SHP77 (cell line): Measurements from ENCODE around the gene LRRC37B.
"Not testable (repeated sequence)": the region's sequence is repeated elsewhere in the genome, so short reads cannot be mapped to it uniquely, and the experiment has no call there.

Source experiments
- DNase-seq, 2 experiments: peaks; one replicate each; lab custom pipeline; 2025; lab: John Stamatoyannopoulos, UW

The LRRC37B gene

GRCh38 chr17:32006957-32007462, at the start of gene LRRC37B:
LRRC37B (plus strand) TSS chr17:32007383; CDS start chr17:32021393, 14,010 bp downstream.
- peak; percentile 52 to 66 for DNase-seq

DNA sequence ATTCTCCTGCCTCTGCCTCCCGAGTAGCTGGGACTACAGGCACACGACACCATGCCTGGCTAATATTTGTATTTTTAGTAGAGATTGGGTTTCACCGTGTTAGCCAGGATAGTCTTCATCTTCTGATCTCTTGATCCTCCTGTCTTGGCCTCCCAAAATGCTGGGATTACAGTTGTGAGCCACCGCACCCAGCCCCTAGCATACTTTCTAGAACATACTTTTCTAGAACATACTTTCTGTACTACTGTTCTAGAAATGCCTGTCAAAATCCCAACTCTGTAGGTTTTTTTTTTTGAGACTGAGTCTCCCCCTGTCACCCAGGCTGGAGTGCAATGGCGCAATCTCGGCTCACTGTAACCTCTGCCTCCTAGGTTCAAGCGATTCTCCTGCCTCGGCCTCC, 43.1 kb upstream of the LRRC37B start:
- DNase-seq = not testable (repeated sequence)

DNA sequence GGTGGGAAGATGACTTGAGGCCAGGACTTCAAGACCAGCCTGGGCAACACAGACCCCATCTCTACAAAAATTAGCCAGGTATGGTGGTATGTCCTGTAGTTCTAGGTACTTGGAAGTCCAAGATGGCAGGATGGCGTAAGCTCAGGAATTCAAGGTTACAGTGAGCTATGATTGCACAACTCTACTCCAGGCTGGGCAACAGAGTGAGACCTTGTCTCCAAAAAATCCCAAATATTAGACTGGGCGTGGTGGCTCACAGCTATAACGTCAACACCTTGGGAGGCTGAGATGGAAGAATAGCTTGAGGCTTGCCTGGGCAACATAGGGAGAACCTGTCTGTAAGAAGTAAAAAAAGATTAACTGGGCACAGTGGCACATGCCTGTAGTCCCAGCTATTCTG, 39.5 kb upstream of the LRRC37B start:
- DNase-seq = no peak

GRCh38 chr17:31970416-31970815, 36.8 kb upstream of the LRRC37B start:
- DNase-seq = not testable (repeated sequence)

DNA sequence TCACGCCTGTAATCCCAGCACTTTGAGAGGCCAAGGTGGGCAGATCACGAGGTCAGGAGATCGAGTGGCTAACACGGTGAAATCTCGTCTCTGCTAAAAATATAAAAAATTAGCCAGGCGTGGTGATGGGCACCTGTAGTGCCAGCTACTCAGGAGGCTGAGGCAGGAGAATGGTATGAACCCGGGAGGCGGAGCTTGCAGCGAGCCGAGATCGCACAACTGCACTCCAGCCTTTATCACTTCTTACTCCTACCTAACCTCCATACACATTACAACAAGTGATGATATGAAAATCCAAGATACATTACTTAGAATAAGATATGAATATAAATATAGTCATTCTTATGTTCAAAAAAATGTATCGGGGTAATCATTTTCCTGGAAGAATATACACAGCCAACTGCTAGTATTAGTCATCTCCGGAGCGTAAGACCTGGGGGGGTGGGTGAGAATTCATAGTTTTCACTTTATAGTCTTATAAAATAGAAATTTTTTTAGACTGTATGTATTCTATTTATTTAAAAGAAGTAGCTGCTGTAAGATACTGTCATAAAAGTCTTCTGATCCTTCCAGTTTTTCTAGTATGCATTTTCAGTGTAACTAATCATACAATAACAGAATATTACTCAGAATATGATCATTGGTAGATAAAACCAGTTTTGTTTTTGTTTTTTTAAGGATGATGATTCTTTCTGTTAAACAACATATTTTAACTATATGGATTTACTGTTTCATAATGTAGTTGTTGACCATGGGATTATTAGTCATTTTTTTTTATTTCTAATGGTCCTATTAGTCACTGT, 32.7 kb upstream of the LRRC37B start:
- not testable (repeated sequence) for DNase-seq

DNA sequence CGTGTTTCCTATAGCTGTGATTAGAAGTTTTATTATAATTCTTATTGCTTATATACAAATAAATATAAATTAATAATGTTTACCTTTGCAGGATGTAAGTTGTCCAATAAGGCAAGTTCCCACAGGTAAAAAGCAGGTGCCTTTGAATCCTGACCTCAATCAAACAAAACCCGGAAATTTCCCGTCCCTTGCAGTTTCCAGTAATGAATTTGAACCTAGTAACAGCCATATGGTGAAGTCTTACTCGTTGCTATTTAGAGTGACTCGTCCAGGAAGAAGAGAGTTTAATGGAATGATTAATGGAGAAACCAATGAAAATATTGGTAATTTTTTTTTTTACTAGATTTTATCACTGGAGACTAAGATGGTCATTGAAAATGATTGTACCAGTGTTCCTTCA, 31.8 kb upstream of the LRRC37B start:
- not testable (repeated sequence) for DNase-seq

DNA sequence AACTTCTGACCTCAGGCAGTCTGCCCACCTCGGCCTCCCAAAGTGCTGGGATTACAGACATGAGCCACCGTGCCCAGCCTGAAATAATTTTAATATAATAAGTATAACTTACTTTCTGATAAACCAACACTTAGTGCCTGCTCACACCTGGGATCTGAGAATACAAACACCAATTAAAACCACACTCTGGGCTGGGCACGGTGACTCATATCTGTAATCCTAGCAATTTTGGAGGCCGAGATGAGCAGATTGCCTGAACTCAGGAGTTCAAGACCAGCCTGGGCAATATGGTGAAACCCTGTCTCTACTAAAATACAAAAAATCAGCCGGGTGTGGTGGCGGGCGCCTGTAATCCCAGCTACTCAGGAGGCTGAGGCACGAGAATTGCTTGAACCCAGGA, 15.4 kb upstream of the LRRC37B start:
- not testable (repeated sequence) for DNase-seq

- DNase-seq = no peak
These were observed 10.2 kb upstream of the LRRC37B start for GRCh38 chr17:31997005-31997404.

GRCh38 chr17:32007463-32008298, 498 bp downstream of the LRRC37B start:
- peak; percentile 27 to 66 for DNase-seq

DNA sequence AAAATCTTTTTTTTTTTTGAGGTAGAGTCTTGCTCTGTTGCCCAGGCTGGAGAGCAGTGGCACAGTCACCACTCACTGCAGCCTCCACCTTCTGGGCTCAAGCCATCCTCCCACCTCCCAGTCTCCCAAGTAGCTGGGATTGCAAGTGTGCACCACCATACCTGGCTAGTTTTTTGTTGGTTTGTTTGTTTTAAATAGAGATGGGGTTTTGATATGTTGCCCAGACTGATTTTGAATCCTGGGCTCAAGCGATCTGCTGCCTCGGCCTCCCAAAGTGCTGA, 2.0 kb downstream of the LRRC37B start:
- no peak for DNase-seq

GRCh38 chr17:32010114-32010513, 2.9 kb downstream of the LRRC37B start:
- DNase-seq = no peak

DNA sequence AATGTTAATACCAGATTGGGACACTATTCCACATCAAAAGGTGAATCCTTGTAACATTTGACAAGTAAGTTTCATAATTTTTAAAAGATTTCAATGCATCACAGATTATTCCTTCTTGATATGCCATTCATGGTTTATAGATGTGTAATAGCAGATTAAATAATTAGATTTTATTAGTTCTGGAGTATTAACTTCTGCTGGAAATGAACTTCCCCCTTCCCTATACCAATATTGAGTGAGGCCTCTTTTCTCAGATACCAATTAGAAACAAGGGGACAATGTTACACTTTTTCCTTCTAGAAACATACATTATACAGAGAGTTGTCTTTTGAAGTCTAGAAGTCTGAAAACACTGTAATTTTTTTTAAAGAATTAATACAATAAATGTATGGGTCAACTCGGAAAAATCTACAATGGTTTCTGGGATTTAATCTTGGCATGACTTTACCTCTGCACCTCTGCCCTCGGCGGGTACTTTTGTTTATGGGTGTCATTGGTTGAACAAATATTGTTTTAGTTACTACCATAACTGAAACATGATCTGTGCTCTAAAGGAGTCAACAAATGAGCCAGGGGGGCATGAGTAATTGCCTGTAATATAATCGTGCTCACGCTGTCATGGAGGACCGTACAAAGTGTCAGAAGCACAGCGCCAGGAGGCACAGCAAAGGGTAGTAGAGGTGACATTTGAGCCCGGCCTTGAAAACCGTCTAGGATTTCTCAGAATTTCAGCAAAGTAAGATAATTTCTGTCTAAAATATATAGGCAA, 8.2 kb downstream of the LRRC37B start:
- peak; percentile 78 to 91 for DNase-seq

GRCh38 chr17:32016231-32016630, 9.0 kb downstream of the LRRC37B start:
- no peak for DNase-seq

DNA sequence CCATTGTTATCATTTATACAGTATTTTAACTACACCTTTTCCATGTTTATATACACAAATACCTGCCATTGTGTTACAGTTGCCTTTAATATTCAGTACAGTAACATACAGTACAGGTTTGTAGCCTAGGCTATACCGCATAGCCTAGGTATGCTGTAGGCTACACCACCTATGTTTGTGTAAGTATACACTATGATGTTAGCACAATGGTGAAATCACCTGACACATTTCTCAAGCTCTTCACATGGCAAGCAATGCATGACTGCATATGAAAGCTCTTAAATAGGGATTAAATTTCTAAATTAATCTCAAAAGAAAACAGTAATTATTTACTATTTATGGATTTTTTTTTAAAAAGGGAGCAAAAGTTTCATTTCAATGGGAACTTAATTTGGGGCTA, 12.0 kb downstream of the LRRC37B start:
- no peak for DNase-seq

DNA sequence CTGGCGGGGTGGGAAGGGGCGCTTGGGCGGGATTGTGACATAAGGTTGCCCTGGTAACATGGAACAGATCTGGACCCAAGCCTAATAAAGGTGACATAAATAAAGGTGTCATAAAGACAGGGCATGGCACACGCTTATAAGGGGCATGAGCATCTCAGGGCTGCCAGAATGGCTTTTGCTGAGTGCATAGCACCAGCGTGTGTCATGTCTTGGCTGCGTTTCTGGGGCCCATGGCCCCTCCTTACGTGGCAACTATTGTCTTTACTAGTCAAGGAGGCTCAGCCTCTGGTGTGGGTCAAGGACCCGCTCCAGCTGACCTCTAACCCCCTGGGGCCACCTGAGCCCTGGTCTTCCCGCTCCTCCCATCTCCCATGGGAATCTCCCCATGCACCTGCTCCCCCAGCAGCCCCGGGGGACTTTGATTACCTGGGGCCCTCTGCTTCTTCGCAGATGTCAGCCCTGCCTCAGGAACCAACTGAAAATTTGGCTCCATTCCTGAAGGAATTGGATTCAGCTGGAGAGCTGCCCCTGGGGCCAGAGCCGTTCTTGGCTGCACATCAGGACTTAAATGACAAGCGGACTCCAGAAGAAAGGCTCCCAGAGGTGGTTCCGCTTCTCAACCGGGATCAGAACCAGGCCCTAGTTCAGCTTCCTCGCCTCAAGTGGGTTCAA, 13.9 kb downstream of the LRRC37B start:
- DNase-seq = no peak

- no peak for DNase-seq
These were observed 14.4 kb downstream of the LRRC37B start for GRCh38 chr17:32021615-32021955.

DNA sequence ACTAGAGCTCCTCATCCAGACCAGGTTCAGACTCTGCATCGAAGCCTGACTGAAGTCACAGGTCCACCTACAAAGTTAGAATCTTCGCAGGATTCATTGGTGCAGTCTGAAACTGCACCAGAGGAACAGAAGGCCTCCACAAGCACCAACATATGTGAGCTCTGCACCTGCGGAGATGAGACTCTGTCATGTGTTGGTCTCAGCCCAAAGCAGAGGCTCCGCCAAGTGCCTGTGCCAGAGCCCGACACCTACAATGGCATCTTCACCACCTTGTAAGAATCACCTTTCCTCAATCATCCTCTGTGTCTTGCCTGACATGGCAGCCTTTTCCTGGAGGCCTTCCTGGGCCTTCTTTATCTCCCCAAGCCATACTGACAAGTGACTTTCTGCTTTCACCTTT, 15.4 kb downstream of the LRRC37B start:
- not testable (repeated sequence) for DNase-seq

GRCh38 chr17:32027271-32027670, 20.1 kb downstream of the LRRC37B start:
- not testable (repeated sequence) for DNase-seq

DNA sequence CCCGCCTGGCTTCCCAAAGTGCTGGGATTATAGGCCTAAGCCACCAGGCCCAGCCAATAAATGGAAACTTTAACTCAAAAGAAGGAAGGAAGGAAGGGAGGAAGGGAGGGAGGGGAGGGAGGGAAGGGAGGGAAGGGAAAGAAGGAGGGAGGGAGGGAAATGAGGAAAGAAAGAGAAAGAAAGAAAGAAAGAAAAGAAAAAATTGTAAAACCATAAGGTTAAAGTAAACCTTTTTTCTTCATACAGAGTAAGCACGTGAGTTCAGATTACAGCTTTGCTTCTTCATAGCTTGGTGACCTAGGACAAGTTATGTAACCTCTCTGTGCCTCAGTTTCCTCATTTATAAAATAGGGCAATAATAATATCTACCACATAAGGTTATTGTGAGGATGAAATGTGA, 26.0 kb downstream of the LRRC37B start:
- DNase-seq = no peak

DNA sequence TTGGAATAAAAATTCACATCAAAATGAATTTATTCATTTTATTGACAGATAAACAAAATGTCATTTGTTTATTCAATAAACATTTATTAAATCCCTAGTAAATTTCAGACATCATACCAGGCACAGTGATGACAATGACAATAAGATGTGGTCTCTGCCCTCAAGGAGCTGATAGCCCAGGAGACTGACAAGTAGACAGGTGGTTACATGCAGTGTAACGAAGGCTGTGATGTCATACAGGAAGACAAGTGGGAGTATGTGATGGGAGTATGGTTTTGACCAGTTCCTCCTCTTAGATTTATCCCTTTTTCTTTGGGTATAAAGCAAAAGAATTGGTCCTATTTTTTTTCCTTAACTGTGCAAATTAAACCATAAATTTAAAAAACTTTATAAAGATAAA, 26.6 kb downstream of the LRRC37B start:
- not testable (repeated sequence) for DNase-seq

DNA sequence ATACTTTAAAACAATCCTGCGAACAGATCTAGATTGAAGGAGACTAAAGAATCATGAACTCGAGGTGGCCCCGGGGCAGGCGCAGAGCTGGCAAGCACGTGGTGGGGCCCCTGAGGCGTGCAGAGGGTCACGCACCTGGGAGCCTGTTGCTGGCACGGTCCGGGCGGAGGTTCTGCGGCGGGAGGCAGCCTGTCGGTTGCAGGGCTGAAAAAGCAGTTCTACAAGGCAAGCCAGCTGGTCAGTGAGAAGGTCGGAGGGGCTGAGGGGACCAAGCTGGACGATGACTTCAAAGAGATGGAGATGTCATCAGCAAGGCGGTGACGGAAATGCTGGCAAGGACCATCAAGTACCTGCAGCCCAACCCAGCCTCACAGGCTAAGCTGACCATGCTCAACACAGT, 33.1 kb downstream of the LRRC37B start:
- DNase-seq = not testable (repeated sequence)
